SH-SY5Y (cell line): ENCODE results near the gene FHAD1.

ENCODE experiments used
- GATA2 ChIP-seq: IDR thresholded peaks from 2 replicates; pipeline ENCODE4 v1.6.1; 2011; ENCODE audit warnings: mild to moderate bottlenecking, low read depth, low read length
- GATA3 ChIP-seq: IDR thresholded peaks from 2 replicates; pipeline ENCODE4 v1.6.1; 2011; ENCODE audit warnings: low read depth, mild to moderate bottlenecking, low read length, moderate library complexity

GRCh38 chr1:15420853-15421465 is 173.9 kb downstream of the FHAD1 start:
- TF ChIP-seq GATA2 = no peak
- no peak for TF ChIP-seq GATA3
